Left colon (tissue), 2 donors: ENCODE measurements around the gene USP7. TPM values are rescaled to one million over a fixed set of nuclear protein-coding genes. Genes with fewer than 3 reads are reported as not detected.
A peak's percentile ranks its signal among the peaks of the same experiment; 100 is the strongest.

Source experiments
- ATAC-seq: fragments of 200-7000 bp; cut with Tn5 transposase; one replicate; pipeline ENCODE4 v1.9.1; 2020; ENCODE audit warnings: mild to moderate bottlenecking, moderate library complexity
- DNase-seq, 2 donors: peaks; one replicate each; pipeline ENCODE4 v3.0.0-alpha.2; 2020
- intact Hi-C, 2 donors: fragments of 100-400 bp; cut with DNase I in 1 of 2; cut with micrococcal nuclease in 1 of 2; formaldehyde crosslinking; loops; one replicate each; pipeline versions ENCODE4 v1.11.2 to v1.14.0; 2022; cut with DNase I, micrococcal nuclease
- total RNA-seq, 2 donors: library from RNA; stranded (reverse); fragmentation: NEBNext Ultra II Directional; extraction: Animal tissue kit (Norgen Biotek cat#: 25700); gene quantifications; one replicate each; pipeline ENCODE4 v1.2.1, GENCODE V29; 2021
- donor health status: DM: no; HTN: no; CAD: no.
- donor health status: DM: yes; HTN: yes; CAD: no.

Gene USP7
- total RNA-seq, 2 donors from 2014 or later: 119 to 123 TPM

GRCh38 chr16:8859913-8860881, 103.5 kb downstream of the USP7 start:
- intact Hi-C loops: no loop called here
- DNase-seq (no peak), ATAC-seq (no peak)

GRCh38 chr16:8858994-8859912, 104.5 kb downstream of the USP7 start:
- intact Hi-C loops: no loop called here
- ATAC-seq (no peak), DNase-seq (peak in 1 of 2 donors; percentile 6)

- no peak for DNase-seq
- intact Hi-C loops: no loop called here
- ATAC-seq: no peak
Observed at GRCh38 chr16:8855972-8856371, 107.7 kb downstream of the USP7 start.

- intact Hi-C loops: no loop called here
- ATAC-seq (peak; percentile 11), DNase-seq (no peak)
Observed at GRCh38 chr16:8855051-8855786, 108.5 kb downstream of the USP7 start.

GRCh38 chr16:8854298-8854948, 109.3 kb downstream of the USP7 start:
- ATAC-seq (no peak), DNase-seq (no peak)
- intact Hi-C loops: no loop called here

- no peak for DNase-seq
- intact Hi-C loops: no loop called here
- ATAC-seq: no peak
Observed at GRCh38 chr16:8853611-8854010, 110.1 kb downstream of the USP7 start.

GRCh38 chr16:8853150-8853549, 110.6 kb downstream of the USP7 start:
- intact Hi-C loops: no loop called here
- no peak for ATAC-seq
- DNase-seq: no peak

GRCh38 chr16:8852534-8852933, 111.2 kb downstream of the USP7 start:
- intact Hi-C loops: no loop called here
- DNase-seq: no peak
- no peak for ATAC-seq

GRCh38 chr16:8851761-8852403, 111.8 kb downstream of the USP7 start:
- intact Hi-C loops: no loop called here
- DNase-seq (no peak), ATAC-seq (no peak)

- intact Hi-C loops: no loop called here
- DNase-seq: no peak
Observed at GRCh38 chr16:8850279-8850885, 113.3 kb downstream of the USP7 start.

GRCh38 chr16:8849411-8850011, 114.2 kb downstream of the USP7 start:
- intact Hi-C loops: no loop called here
- no peak for ATAC-seq
- DNase-seq: no peak

More at GRCh38 chr16:8850279-8850885, 113.3 kb downstream of the USP7 start:
- ATAC-seq: peak; percentile 16

GRCh38 chr16:8848939-8849391, 114.7 kb downstream of the USP7 start:
- no peak for DNase-seq
- peak; percentile 9 for ATAC-seq
- intact Hi-C loops: no loop called here

GRCh38 chr16:8848231-8848938, 115.3 kb downstream of the USP7 start:
- ATAC-seq (no peak), DNase-seq (no peak)
- intact Hi-C loops: no loop called here

- no peak for ATAC-seq
- DNase-seq: no peak
- intact Hi-C loops: no loop called here
Observed at GRCh38 chr16:8847623-8848022, 116.1 kb downstream of the USP7 start.

GRCh38 chr16:8847145-8847544, 116.6 kb downstream of the USP7 start:
- DNase-seq (no peak), ATAC-seq (no peak)
- intact Hi-C loops: no loop called here

- ATAC-seq (no peak), DNase-seq (no peak)
- intact Hi-C loops: no loop called here
Observed at GRCh38 chr16:8846401-8846932, 117.2 kb downstream of the USP7 start.
